HTR-8/SVneo (cell line): ENCODE measurements around the gene KIF5A.

Experiments
- DNase-seq: peaks from one replicate; pipeline ENCODE4 v3.0.0; 2011; ENCODE audit warnings: low spot score, mixed read lengths; ENCODE audit not compliant: insufficient read length
- FAIRE-seq: peaks from 2 replicates; lab custom pipeline; 2011; peaks lifted over from hg19 to GRCh38; lab: Jason Lieb, UNC

KIF5A gene

DNA sequence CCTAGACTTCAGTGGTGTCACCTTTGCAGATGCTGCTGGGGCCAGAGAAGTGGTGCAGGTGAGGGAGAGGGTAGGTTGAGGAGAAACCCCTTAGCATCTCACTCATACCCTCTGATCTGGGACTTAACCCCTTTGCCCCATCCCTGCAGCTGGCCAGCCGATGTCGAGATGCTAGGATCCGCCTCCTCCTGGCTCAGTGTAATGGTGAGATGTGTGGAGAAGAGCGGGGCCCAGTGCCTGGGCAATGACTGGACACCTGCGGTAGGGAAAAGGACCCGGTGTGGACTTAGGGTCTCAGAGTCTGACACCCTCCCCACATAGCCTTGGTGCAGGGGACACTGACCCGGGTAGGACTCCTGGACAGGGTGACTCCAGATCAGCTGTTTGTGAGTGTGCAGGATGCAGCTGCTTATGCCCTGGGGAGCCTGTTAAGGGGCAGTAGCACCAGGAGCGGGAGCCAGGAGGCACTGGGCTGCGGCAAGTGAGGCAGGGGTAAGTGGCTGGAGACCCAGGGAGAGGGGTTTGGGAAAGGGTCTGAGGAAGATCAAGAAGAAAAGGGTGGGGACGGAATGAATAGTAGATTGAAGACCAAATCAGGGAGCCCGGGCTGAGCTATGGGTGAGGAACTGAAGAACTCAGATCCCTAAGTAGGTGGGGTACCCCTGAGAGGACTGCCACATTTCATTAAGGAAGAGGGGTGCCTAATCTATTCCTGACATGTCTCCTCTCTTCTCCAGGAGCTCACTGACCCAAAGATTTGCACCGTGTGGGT, 75.6 kb downstream of the KIF5A start:
- DNase-seq = no peak
- no peak for FAIRE-seq

DNA sequence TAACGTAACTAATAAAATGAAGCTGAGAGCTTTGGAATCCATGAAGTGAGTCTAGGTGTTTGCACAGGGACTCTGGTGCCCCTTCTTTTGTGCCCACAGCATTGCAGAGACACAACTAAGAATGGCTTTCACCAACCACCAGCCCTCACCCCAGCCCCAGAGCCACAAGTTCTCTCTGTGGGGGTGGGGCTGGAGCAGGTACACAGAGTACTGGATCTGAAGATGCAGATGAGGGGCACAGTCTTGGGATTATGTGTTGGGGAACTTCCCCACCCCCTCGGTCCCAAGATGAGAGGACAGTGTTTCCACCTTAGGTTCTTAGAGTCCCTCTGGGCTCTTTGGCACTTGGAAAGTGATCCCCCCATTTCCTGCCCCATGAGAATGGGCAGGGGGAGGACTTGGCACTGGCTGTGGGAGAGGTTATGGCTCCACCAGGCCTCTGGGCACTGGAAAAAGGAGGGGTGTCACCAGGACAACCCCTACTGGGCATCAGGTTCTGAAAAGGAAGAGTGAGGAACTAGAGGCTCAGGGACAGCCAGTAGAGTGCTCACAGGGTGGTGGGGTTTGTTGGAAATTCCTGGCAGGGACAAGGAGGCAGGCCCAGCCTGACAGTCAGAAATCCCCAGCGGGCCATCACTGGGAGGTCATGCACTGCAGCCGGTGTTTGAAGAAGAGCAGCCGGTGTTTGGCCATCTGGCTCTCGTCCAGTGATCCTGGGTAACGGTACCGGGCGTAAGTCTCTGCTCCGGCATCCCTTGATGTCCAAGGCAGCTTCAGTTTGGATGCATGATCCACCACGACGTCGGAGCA, 76.5 kb downstream of the KIF5A start:
- no peak for DNase-seq
- no peak for FAIRE-seq

DNA sequence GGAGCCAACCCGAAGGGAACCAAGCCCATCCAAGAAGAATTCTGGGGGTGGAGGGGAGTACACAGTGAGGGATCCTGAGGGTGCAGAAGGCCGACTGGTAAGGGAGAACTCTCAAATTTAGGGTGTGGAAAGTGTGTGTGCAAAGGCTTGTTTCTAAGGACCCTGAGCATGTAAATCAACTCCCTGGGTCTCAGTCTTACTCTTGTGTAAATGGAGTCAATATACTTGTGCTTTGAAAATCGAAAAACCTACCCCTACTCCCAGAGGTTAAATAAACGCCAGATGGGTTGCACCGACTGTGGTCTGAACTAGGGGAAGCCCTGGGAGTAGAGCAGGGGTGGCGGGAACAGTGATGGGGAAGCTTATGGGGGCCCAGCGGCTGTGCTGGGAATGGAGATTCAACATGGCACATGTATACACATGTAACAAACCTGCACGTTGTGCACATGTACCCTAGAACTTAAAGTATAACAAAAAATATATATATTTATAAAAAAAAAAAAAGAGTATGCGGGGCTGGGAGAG, 77.1 kb downstream of the KIF5A start:
- FAIRE-seq = no peak

DNA sequence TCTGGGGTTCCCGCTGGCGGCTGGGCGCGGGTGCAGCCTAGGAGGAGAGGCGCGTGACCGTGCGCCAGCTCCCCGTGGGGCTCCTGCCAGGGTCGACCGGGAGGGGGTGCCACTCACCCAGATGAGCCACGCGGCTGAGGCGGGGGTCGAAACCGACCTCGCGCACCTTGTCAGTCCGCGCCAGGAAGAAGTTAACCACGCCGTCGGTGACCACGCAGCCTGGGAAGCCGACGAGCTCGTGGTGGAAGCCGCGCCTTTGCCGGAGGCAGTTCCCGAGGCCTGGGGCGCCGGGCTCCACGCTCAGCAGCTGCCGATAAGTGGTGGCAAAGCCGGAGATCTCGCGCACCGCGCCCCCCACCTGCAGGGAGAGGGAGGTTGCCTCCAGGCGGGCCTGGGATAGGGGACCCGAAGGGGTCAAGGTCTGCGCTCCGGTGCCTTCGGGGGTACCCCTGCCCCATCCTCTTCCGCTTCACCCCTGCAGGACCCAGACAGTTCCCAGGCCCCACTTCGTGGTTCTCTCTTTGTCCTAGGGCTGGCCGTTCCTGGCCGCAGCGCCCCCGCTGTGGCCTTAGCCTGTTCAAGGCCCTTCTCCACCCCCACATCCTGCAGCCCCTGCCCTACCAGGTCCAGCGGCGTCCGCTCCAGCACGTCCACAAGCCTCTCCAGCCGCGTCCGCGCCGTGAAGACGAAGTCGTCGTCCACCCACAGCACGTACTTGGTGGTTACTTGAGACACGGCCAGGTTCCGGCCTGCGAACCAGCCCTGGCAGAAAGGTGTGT, 77.8 kb downstream of the KIF5A start:
- DNase-seq (no peak), FAIRE-seq (no peak)

More for the DNA sequence above, 77.1 kb downstream of the KIF5A start:
- no peak for DNase-seq

DNA sequence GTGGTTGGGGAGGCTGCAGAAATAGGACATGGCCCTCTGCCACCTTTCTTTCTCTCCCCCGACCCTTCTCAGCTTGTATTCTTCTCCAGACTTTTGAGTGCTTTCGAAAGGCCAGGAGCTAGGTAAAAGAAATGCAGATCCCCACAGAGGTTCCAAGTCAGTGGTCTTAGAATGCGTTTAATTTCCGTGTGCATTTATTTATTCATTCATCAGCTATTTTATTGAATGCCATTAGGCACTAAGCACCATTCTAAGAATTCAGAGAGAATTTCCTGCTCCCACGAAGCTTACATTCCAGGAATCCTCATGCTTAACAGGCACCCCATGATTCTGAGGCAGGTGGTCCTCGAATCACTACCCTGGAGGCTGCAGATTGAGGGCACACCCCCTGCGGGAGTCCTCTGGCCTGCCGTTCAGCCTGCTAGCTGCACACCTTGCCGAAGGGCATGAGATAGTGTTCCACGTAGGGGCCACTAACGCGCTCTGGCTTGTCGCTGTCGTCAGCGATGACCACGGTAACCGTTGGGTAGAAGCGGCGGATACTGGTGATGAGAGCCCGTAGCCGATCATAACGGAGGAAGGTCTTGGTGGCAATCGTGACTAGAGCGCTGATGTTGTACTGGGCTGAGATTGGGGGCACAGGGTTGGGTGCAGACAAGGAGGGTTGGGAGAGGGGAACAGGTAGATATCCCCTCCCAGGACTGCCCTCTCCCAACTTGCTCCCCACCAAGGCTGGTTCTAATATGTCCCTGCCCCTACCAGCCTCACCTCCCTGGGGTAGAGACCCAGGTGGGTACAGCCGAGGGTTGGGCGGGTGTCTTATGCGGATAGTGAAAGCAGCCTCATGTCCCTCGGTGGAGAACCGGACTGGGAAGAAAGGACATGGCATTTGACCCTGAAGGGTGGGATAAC, 78.7 kb downstream of the KIF5A start:
- DNase-seq (no peak), FAIRE-seq (no peak)

DNA sequence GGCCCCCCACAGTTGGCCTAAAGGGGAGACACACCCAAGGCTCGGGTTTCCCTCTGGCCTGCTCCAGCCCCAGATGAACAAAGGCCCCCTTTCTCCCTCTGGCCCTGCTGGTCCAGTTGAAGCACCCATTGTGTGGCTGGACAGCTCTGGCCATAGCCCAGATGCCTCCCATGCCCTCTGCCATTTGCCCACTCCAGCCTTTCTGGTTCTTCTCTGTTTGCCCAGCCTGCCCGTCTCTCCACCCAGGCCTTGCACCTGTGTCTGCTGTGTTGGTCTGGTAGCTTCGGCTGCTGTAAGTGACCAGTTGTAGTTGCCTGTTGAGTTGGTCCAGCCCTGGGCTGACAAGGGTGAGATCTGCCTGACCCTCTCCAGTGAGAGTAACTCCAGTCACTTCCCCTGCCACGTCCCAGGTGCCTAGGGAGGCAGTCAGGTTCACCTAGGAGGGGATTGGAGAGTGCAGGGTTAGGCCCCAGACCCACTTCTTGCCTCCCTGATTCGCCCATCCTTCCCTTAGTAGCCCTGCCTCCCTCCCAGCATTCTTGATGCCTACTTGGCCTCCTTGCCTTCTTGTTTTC, 80.1 kb downstream of the KIF5A start:
- peak; percentile 16 for FAIRE-seq
- no peak for DNase-seq

DNA sequence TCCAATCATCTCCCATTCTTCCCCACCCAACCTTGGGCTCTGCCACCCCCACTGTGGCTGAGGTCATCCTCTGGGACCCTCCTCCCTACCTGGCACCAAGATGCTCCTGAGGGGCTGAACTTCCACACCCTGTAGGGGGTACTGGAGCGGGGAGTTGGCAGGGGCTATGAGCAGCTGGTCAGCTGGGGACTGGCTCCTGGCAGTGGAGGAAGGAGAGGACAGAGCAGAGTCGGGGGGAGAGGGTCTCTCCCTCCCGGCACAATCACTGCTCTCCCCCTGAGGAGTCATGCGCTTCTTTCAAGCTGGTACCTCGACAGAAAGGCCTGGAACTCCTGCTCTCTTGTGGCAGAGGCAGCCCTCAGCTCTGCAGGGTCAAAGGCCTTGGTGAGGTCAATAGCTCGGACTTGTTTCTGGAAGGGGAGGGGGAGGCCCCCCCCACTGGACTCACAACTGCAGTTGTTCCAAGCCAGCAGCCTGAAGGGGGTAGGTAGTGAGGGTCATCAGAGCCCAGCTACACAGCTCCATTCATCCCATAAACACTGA, 81.1 kb downstream of the KIF5A start:
- DNase-seq = no peak
- FAIRE-seq = no peak

DNA sequence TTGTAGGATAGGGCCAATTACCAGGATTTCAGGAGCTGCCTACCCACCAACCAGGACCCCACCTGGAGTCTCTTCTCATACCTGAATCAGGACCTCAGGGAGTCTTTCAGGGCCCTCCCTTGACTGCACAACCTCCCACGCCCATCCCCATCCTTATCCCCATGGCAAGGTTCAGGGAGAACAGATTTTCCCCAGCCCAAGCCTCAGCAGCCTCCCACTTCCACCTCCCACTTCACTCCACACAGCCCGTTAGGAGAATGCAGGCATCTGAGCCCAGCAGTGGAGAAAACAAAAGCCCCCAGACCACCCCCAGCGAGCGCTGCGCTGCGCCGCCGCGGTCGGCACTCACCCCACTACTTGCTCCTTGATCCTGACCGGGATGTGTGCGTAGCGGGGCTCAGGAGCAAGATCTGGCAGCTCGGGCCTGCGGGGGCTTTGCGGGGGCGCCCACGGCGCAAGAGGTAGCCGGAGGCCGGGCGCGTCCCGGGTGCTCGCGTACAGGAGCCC, 81.8 kb downstream of the KIF5A start:
- FAIRE-seq (no peak), DNase-seq (no peak)

DNA sequence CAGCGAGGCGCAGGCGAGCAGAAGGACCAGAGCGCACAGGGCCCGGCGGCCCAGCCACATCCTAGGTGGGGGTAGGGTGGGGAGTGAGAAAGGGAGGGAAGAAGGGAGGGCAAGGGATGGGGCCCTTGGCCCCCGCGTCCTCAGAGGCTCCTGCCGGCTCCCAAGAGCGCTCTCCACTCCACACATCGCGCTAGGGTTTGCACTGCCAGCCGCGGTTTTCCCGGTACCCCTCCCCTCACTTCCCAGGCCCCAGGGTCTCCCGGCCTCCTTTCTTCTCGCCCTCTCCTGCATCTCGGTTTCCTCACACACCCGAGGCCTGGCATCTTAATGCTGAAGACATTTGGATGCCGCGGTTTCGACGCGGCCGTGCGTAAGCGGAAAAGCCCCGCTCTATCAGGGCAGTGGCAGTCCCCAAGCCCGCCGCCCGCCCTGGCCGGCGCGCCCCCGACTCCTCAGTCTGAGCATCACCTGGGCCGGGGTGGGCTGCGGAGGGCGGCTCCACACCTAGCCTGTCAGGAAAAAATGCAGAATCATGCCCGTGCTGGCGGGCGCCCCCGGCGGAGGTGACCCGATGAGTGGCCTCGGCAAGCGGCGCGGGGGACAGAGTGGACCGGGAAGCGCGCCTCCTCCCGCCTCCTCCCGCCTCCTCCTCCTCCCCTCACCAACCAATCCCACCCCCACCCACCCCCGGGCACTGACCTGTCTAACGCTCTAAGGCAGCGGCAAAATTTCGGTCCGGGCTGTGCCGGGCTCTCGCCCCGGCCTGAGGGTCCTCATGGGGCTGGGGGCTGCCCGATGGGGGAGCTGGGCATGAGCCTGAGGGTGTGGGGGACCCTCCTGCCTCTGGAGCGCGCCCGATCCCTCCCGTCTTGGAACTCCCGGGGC, 82.5 kb downstream of the KIF5A start:
- no peak for DNase-seq
- FAIRE-seq = no peak

DNA sequence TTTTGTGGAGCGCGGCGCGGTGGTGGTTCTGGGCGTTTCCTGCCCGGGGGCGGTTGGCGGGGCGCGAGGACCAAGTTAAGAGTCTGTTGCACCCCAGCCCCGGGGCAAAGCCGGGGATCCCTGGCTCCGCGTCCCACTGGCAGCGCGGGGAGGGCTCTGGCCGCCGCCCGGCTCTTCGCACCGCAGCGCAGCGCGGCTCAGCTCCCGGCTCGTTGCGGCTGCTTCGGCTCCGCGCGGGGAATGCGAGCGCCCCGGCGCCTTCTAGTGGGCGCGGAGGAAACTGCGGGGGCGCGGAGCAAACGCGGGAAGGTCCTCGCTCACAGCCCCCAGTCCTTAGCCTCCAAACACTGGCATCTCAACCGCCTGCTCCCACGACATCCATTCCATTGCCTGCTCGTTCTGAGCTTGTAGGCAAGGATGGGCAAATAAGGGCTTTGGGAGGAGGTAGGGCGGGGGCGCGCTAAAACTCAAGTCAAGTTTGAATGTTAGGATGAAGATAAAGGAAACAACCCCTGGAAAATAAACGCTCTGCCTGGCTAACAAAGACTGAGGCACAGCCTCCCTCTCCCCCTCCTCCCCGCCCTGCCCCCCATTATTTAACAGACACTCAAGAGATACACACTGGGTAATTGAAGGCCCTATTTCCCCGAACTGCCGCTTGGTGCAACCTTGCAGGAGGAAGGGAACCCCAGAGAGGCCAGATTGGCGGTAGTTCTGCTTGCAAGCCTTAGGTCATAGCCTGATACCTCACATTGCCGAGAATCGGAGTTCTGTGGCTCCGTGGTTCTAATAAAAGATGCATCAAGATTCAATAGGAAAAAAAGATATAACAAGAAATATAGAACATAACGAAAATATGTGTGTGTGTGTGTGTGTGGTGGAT, 83.4 kb downstream of the KIF5A start, which contains the start of gene B4GALNT1:
TSS of gene B4GALNT1 (minus strand) at position 244 of the 883 bp plus-strand sequence. CDS start 1,069 bp downstream, outside the sequence.
- FAIRE-seq = peak; percentile 84
- peak; percentile 83 for DNase-seq
